ENCODE results near the gene GSTO2.

GRCh38 chr10:104253106-104253505 is 15.9 kb upstream of the GSTO2 start:
- no peak for TF ChIP-seq CTCF (IDR thresholded peaks at IDR 0.05; ENCODE audit: low read length)
- TF ChIP-seq EZH2 (IDR thresholded peaks at IDR 0.05; ENCODE audit: borderline replicate concordance, low read length) = no peak
